Stomach (tissue), 19 donors: ENCODE measurements around the gene FHL1. TPM values are rescaled to one million over a fixed set of nuclear protein-coding genes. Genes with fewer than 3 reads are reported as not detected.

Experiments used
- DNase-seq, 2 donors: peaks; one replicate each; pipeline versions ENCODE4 v3.0.0 to v3.0.0-alpha.2; 2013 to 2019
- H3K27ac ChIP-seq, 5 donors: fragments of 200-600 bp in 4 of 5; sonication (generic) in 4 of 5; one replicate each; pipeline ENCODE4 v1.5.1; 2013 to 2019; ENCODE audit warnings: mild to moderate bottlenecking in 1 of 5, moderate library complexity in 1 of 5
- H3K27me3 ChIP-seq, 3 donors: fragments of 200-600 bp; sonication (generic); one replicate each; pipeline ENCODE4 v1.5.1; 2017 to 2019; ENCODE audit warnings: mixed run types in 1 of 3
- H3K36me3 ChIP-seq, 4 donors: fragments of 200-600 bp; sonication (generic); 1 replicate in 3 of 4; 2 replicates in 1 of 4; pipeline ENCODE4 v1.5.1; 2016 to 2019
- H3K4me1 ChIP-seq, 4 donors: fragments of 200-600 bp; sonication (generic); one replicate each; pipeline ENCODE4 v1.5.1; 2016 to 2019
- H3K4me3 ChIP-seq, 4 donors: fragments of 200-600 bp; sonication (generic) in 3 of 4; one replicate each; pipeline ENCODE4 v1.5.1; 2016 to 2019; ENCODE audit warnings: mild to moderate bottlenecking in 1 of 4
- H3K9me3 ChIP-seq, 4 donors: fragments of 200-600 bp; sonication (generic); one replicate each; pipeline ENCODE4 v1.5.1; 2016 to 2019
- EP300 ChIP-seq: sonication (generic); formaldehyde crosslinking; IDR thresholded peaks from one replicate; pipeline ENCODE4 v1.6.1; 2017; ENCODE audit warnings: antibody characterized with exemption
- POLR2A ChIP-seq, 4 donors: fragments of 450-650 bp; IDR thresholded peaks; one replicate each; pipeline ENCODE4 v1.6.1; 2016; ENCODE audit warnings: antibody characterized with exemption in 4 of 4, control low read depth in 2 of 4, mild to moderate bottlenecking in 1 of 4, moderate library complexity in 1 of 4
- POLR2AphosphoS5 ChIP-seq, 3 donors: sonication (generic); formaldehyde crosslinking; IDR thresholded peaks; one replicate each; pipeline ENCODE4 v1.6.1; 2016; ENCODE audit warnings: antibody characterized with exemption in 3 of 3
- WGBS, 5 donors: extraction: QIAGEN DNeasy Blood & Tissue Kit in 3 of 5; methylation state at CpG; one replicate each; pipeline versions ENCODE4 v1.1.5 to v1.1.7; 2013 to 2018; 5-methylcytosine and 5-hydroxymethylcytosine counted together
- intact Hi-C: fragments of 100-400 bp; cut with DNase I; formaldehyde crosslinking; loops from one replicate; pipeline ENCODE4 v1.15.1; 2023; ENCODE audit warnings: low total_unique reads
- long read RNA-seq, 10 donors: transcript quantifications; one replicate each; lab custom pipeline, GENCODE V29; 2026
- polyA plus RNA-seq, 3 donors: library from polyadenylated mRNA; stranded (reverse); fragments of 200-250 nt; gene quantifications; one replicate each; pipeline ENCODE4 v1.2.3, GENCODE V29; 2013
- total RNA-seq, 5 donors: library from RNA; depleted of rRNA; stranded (reverse); fragments of >200 nt; gene quantifications; one replicate each; pipeline versions ENCODE4 v1.1.0 to v1.2.3, GENCODE V29; 2014 to 2016
- TF ChIP-seq, protein P1 (sequence below), 7 experiments: fragments of 450-650 bp in 4 of 7; fragments of 200-600 bp in 3 of 7; sonication (generic) in 3 of 7; IDR thresholded peaks; one replicate each; pipeline ENCODE4 v1.5.1; 2016 to 2019; ENCODE audit warnings: antibody characterized with exemption in 7 of 7, control low read depth in 2 of 7, mild to moderate bottlenecking in 1 of 7
- donor health status: healthy with polysubstance abuse.
- donor health status: Bipolar disorder and iron deficiency.
- donor health status: healthy.

Gene FHL1
- 1,000 to 10,000 TPM in 1 of 5 donors, 100 to 1,000 TPM in 4; 101 to 1,286 (median 650) TPM for total RNA-seq
- 100 to 1,000 TPM; 147 to 325 (median 211) TPM for polyA plus RNA-seq
- long read RNA-seq, donor 1, transcript FHL1-205 (7 exons, 2,441 nt), result major isoform, 22 of 32 reads
- long read RNA-seq, donor 1, transcript FHL1-204 (6 exons, 2,565 nt), result minor isoform, 5 of 32 reads
- long read RNA-seq, donor 1, partial matches to known transcripts, result 0 of 32 reads
- long read RNA-seq, donor 1, other reads (novel, unspliced or antisense), result 0 of 32 reads
- long read RNA-seq, donor 2, transcript FHL1-205 (7 exons, 2,441 nt), result major isoform, 25 of 26 reads
- long read RNA-seq, donor 2, partial matches to known transcripts, result 0 of 26 reads
- long read RNA-seq, donor 2, other reads (novel, unspliced or antisense), result 0 of 26 reads
- long read RNA-seq, donor 3, transcript FHL1-205 (7 exons, 2,441 nt), result major isoform, 16 of 29 reads
- long read RNA-seq, donor 3, transcript FHL1-204 (6 exons, 2,565 nt), result minor isoform, 10 of 29 reads
- long read RNA-seq, donor 3, partial matches to known transcripts, result 0 of 29 reads
- long read RNA-seq, donor 3, other reads (novel, unspliced or antisense), result 0 of 29 reads
- long read RNA-seq, donor 4, transcript FHL1-205 (7 exons, 2,441 nt), result major isoform, 8 of 10 reads
- long read RNA-seq, donor 4, partial matches to known transcripts, result 0 of 10 reads
- long read RNA-seq, donor 4, other reads (novel, unspliced or antisense), result 0 of 10 reads
- long read RNA-seq, donor 5, transcript FHL1-204 (6 exons, 2,565 nt), result minor isoform, 14 of 77 reads
- long read RNA-seq, donor 5, transcript FHL1-207 (8 exons, 2,706 nt), result minor isoform, 5 of 77 reads
- long read RNA-seq, donor 5, transcript FHL1-205 (7 exons, 2,441 nt), result major isoform, 52 of 77 reads
- long read RNA-seq, donor 5, partial matches to known transcripts, result 0 of 77 reads
- long read RNA-seq, donor 5, other reads (novel, unspliced or antisense), result 0 of 77 reads
- long read RNA-seq, donor 6, transcript FHL1-207 (8 exons, 2,706 nt), result minor isoform, 7 of 128 reads
- long read RNA-seq, donor 6, transcript FHL1-205 (7 exons, 2,441 nt), result major isoform, 45 of 128 reads
- long read RNA-seq, donor 6, transcript FHL1-204 (6 exons, 2,565 nt), result minor isoform, 31 of 128 reads
- long read RNA-seq, donor 6, partial matches to known transcripts, result 37 of 128 reads
- long read RNA-seq, donor 6, other reads (novel, unspliced or antisense), result 0 of 128 reads
- long read RNA-seq, donor 7, transcript FHL1-207 (8 exons, 2,706 nt), result minor isoform, 5 of 77 reads
- long read RNA-seq, donor 7, transcript FHL1-205 (7 exons, 2,441 nt), result major isoform, 66 of 77 reads
- long read RNA-seq, donor 7, partial matches to known transcripts, result 0 of 77 reads
- long read RNA-seq, donor 7, other reads (novel, unspliced or antisense), result 0 of 77 reads
- long read RNA-seq, donor 8, transcript FHL1-205 (7 exons, 2,441 nt), result major isoform, 29 of 48 reads
- long read RNA-seq, donor 8, transcript FHL1-204 (6 exons, 2,565 nt), result minor isoform, 16 of 48 reads
- long read RNA-seq, donor 8, partial matches to known transcripts, result 0 of 48 reads
- long read RNA-seq, donor 8, other reads (novel, unspliced or antisense), result 0 of 48 reads
- long read RNA-seq, donor 9, transcript FHL1-204 (6 exons, 2,565 nt), result minor isoform, 8 of 30 reads
- long read RNA-seq, donor 9, transcript FHL1-205 (7 exons, 2,441 nt), result major isoform, 21 of 30 reads
- long read RNA-seq, donor 9, partial matches to known transcripts, result 0 of 30 reads
- long read RNA-seq, donor 9, other reads (novel, unspliced or antisense), result 0 of 30 reads
- long read RNA-seq, donor 10, transcript FHL1-205 (7 exons, 2,441 nt), result major isoform, 9 of 11 reads
- long read RNA-seq, donor 10, partial matches to known transcripts, result 0 of 11 reads
- long read RNA-seq, donor 10, other reads (novel, unspliced or antisense), result 0 of 11 reads

- Histone ChIP-seq H3K4me1 (peaks cover 0 to 8% (median 2%) of the 10 kb centered on the region in 4 donors), H3K27ac (peak within 1 kb of the TSS; percentile 84 to 96 (median 89)), H3K36me3 (no peaks in the 10 kb centered on the region), H3K27me3 (peaks cover 0 to 6% (median 0%) of the 10 kb centered on the region in 3 donors), H3K9me3 (no peaks in the 10 kb centered on the region), H3K4me3 (peak within 1 kb of the TSS; percentile 66 to 71 (median 68))
- peak; percentile 57 to 86 for DNase-seq
- intact Hi-C loops, result no loop called here
- WGBS, 5 donors, result 1 to 53% (median 18%) methylated on average over 3 to 67 of the region's 84 CpGs; no CpG with 5 or more reads in 1 of the 5 donors
- no peak for TF ChIP-seq EP300
- TF ChIP-seq POLR2AphosphoS5 (IDR thresholded peaks at IDR 0.05), result peak in 2 of 3 donors; percentile 23 to 51
Observed at GRCh38 chrX:136147315-136147901, at the start of gene FHL1. FHL1 (plus strand) TSS chrX:136147533.

DNA sequence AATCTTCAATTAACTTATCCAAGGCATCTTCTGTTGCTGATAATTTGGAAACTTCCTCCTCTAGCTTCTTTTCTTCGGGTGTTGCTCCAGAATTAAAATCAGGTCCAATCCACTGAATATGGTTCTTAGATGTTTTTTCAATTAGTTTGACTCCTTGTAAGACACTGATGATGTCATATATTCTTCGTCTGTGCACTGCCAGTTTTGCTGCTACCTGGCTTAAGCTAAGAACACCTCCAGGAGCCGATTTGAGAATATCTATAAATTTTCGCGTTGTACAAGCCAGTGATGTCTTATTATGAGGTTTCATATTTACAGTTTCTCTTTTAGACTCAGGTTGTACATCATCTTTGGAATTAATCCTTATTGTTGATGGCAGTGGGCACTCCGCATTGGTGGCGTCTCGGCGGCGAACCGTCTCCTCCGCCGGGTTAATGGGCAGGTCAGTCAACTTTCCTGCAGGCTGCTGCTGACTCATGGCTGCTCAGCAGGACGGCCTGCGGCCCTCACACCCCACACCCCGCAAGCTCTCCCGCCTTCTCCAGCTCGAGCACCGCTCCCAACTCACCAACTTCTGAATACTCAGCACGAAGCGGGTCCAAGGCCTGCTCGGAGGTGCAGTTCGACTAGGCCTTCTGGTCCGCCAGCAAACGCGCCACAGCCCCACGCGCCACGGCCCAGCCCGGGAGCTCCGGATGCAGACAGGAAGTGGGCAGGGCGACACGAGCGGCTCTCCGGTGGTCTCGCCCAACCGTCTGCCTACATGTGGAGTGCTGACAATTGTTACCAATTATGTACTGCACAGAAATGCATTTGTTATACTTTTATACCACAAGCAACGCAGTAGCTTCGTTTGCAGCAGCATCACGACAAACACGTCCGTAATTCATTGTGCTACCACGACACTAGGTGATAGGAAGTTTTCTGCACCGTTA lies 49.2 kb upstream of the FHL1 start:
- intact Hi-C loops, result no loop called here
- Histone ChIP-seq H3K9me3 (no peaks in the 10 kb centered on the region), H3K27me3 (no peaks in the 10 kb centered on the region), H3K36me3 (no peaks in the 10 kb centered on the region), H3K4me3 (no peak overlapping the region), H3K4me1 (no peaks in the 10 kb centered on the region), H3K27ac (no peak overlapping the region)
- 88 to 92% (median 91%) methylated on average over 24 to 44 of the region's 44 CpGs for WGBS, 5 donors
- DNase-seq, result no peak
- TF ChIP-seq, protein P1, sequence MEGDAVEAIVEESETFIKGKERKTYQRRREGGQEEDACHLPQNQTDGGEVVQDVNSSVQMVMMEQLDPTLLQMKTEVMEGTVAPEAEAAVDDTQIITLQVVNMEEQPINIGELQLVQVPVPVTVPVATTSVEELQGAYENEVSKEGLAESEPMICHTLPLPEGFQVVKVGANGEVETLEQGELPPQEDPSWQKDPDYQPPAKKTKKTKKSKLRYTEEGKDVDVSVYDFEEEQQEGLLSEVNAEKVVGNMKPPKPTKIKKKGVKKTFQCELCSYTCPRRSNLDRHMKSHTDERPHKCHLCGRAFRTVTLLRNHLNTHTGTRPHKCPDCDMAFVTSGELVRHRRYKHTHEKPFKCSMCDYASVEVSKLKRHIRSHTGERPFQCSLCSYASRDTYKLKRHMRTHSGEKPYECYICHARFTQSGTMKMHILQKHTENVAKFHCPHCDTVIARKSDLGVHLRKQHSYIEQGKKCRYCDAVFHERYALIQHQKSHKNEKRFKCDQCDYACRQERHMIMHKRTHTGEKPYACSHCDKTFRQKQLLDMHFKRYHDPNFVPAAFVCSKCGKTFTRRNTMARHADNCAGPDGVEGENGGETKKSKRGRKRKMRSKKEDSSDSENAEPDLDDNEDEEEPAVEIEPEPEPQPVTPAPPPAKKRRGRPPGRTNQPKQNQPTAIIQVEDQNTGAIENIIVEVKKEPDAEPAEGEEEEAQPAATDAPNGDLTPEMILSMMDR (IDR thresholded peaks at IDR 0.05), result no peak
- TF ChIP-seq POLR2A (IDR thresholded peaks at IDR 0.05) (no peak), POLR2AphosphoS5 (IDR thresholded peaks at IDR 0.05) (no peak), EP300 (no peak)

GRCh38 chrX:136104936-136105335 lies 42.4 kb upstream of the FHL1 start:
- intact Hi-C loops, result no loop called here
- H3K27ac ChIP-seq, result no peak overlapping the region
- no peak for TF ChIP-seq POLR2A (IDR thresholded peaks at IDR 0.05)
- TF ChIP-seq, protein P1 (IDR thresholded peaks at IDR 0.05), result no peak
- TF ChIP-seq POLR2AphosphoS5 (IDR thresholded peaks at IDR 0.05), result no peak
- no peak for TF ChIP-seq EP300
- no peaks in the 10 kb centered on the region for H3K9me3 ChIP-seq
- H3K4me1 ChIP-seq, result no peaks in the 10 kb centered on the region
- H3K27me3 ChIP-seq, result no peaks in the 10 kb centered on the region
- no peak overlapping the region for H3K4me3 ChIP-seq
- DNase-seq, result no peak
- WGBS, 5 donors, result 20 to 60% (median 38%) methylated on average over 1 of the region's 1 CpG
- no peaks in the 10 kb centered on the region for H3K36me3 ChIP-seq
